Neuronal stem cell (in vitro differentiated cells): Measurements from ENCODE around the gene TBL3.
"Not testable (repeated sequence)": the region's sequence is repeated elsewhere in the genome, so short reads cannot be mapped to it uniquely, and the experiment has no call there.

Experiments
- DNase-seq: peaks from one replicate; pipeline ENCODE4 v3.0.0-alpha.2; 2013; ENCODE audit warnings: low spot score
- H2AFZ ChIP-seq: one replicate; pipeline ENCODE4 v1.6.1; 2013; ENCODE audit warnings: mild to moderate bottlenecking, low read length, inconsistent platforms
- H2AK5ac ChIP-seq: 2 replicates; pipeline ENCODE4 v1.6.1; 2013; ENCODE audit warnings: low read depth, mild to moderate bottlenecking, inconsistent platforms, low read length, moderate library complexity, mixed read lengths
- H2BK120ac ChIP-seq: 2 replicates; pipeline ENCODE4 v1.6.1; 2013; ENCODE audit warnings: low read depth, mild to moderate bottlenecking, inconsistent platforms, low read length, moderate library complexity, mixed read lengths
- H2BK12ac ChIP-seq: one replicate; pipeline ENCODE4 v1.6.1; 2013; ENCODE audit warnings: low read length, inconsistent platforms
- H2BK15ac ChIP-seq: 2 replicates; pipeline ENCODE4 v1.6.1; 2013; ENCODE audit warnings: mild to moderate bottlenecking, low read length, inconsistent platforms, mixed read lengths
- H2BK5ac ChIP-seq: one replicate; pipeline ENCODE4 v1.6.1; 2013; ENCODE audit warnings: inconsistent platforms, mild to moderate bottlenecking, low read length, moderate library complexity
- H3K14ac ChIP-seq: one replicate; pipeline ENCODE4 v1.6.1; 2013; ENCODE audit warnings: low read length, inconsistent platforms
- H3K18ac ChIP-seq: 2 replicates; pipeline ENCODE4 v1.6.1; 2013; ENCODE audit warnings: low read length, inconsistent platforms
- H3K23ac ChIP-seq: 2 replicates; pipeline ENCODE4 v1.6.1; 2013; ENCODE audit warnings: low read depth, mild to moderate bottlenecking, mixed read lengths, low read length, inconsistent platforms; ENCODE audit not compliant: poor library complexity
- H3K27ac ChIP-seq: replicated peaks from 3 replicates; pipeline ENCODE4 v1.5.1; 2013; ENCODE audit warnings: low read length, inconsistent platforms
- H3K27me3 ChIP-seq, 3 experiments: 2 replicates each; pipeline ENCODE4 v1.6.1; 2013; ENCODE audit warnings: low read length in 3 of 3, mild to moderate bottlenecking in 2 of 3, inconsistent platforms in 1 of 3, low read depth in 1 of 3, mixed read lengths in 1 of 3, moderate library complexity in 1 of 3; ENCODE audit not compliant: control insufficient read depth in 3 of 3, insufficient read depth in 3 of 3
- H3K36me3 ChIP-seq, 2 donors: replicated peaks in 1 of 2; 2 replicates each; pipeline ENCODE4 v1.6.1; 2013; ENCODE audit warnings: low read length in 2 of 2; ENCODE audit not compliant: control insufficient read depth in 2 of 2, insufficient read depth in 2 of 2
- H3K4ac ChIP-seq: 2 replicates; pipeline ENCODE4 v1.6.1; 2013; ENCODE audit warnings: inconsistent platforms, mild to moderate bottlenecking, low read length, moderate library complexity
- H3K4me1 ChIP-seq, 2 donors: 1 replicate in 1 of 2; 2 replicates in 1 of 2; pipeline ENCODE4 v1.6.1; 2013; ENCODE audit warnings: low read length in 2 of 2, low read depth in 1 of 2; ENCODE audit not compliant: control insufficient read depth in 2 of 2, insufficient read depth in 1 of 2
- H3K4me2 ChIP-seq: one replicate; pipeline ENCODE4 v1.6.1; 2013; ENCODE audit warnings: mild to moderate bottlenecking, low read length, inconsistent platforms; ENCODE audit not compliant: insufficient read depth, poor library complexity, severe bottlenecking
- H3K4me3 ChIP-seq, 2 donors: 2 replicates each; pipeline ENCODE4 v1.5.1; 2013; ENCODE audit warnings: low read length in 2 of 2, mild to moderate bottlenecking in 2 of 2, inconsistent platforms in 1 of 2, moderate library complexity in 1 of 2
- H3K79me1 ChIP-seq: one replicate; pipeline ENCODE4 v1.6.1; 2013; ENCODE audit warnings: low read depth, mild to moderate bottlenecking, inconsistent platforms, low read length, moderate library complexity
- H3K9ac ChIP-seq: one replicate; pipeline ENCODE4 v1.6.1; 2013; ENCODE audit warnings: mild to moderate bottlenecking, low read depth, low read length, inconsistent platforms; ENCODE audit not compliant: poor library complexity
- H3K9me3 ChIP-seq, 2 donors: replicated peaks in 1 of 2; 2 replicates each; pipeline versions ENCODE3 to v1.6.1; 2013; ENCODE audit warnings: low read length in 2 of 2, mild to moderate bottlenecking in 2 of 2, inconsistent platforms in 1 of 2, low read depth in 1 of 2, mixed read lengths in 1 of 2, moderate library complexity in 1 of 2; ENCODE audit not compliant: control insufficient read depth in 2 of 2, insufficient read depth in 1 of 2
- H4K8ac ChIP-seq: one replicate; pipeline ENCODE4 v1.6.1; 2013; ENCODE audit warnings: low read depth, mild to moderate bottlenecking, inconsistent platforms, low read length, moderate library complexity
- H4K91ac ChIP-seq: one replicate; pipeline ENCODE4 v1.6.1; 2013; ENCODE audit warnings: low read length, low read depth, mild to moderate bottlenecking, inconsistent platforms; ENCODE audit not compliant: poor library complexity
- WGBS, 2 donors: extraction: QIAGEN DNeasy Blood & Tissue Kit; methylation state at CpG; one replicate each; pipeline ENCODE4 v1.1.7; 2013; ENCODE audit warnings: missing lambda C conversion rate in 2 of 2, mixed read lengths in 1 of 2; ENCODE audit not compliant: insufficient read length in 2 of 2, insufficient replicate concordance in 1 of 2; ENCODE audit errors: extremely low coverage in 2 of 2; 5-methylcytosine and 5-hydroxymethylcytosine counted together

Gene TBL3

DNA sequence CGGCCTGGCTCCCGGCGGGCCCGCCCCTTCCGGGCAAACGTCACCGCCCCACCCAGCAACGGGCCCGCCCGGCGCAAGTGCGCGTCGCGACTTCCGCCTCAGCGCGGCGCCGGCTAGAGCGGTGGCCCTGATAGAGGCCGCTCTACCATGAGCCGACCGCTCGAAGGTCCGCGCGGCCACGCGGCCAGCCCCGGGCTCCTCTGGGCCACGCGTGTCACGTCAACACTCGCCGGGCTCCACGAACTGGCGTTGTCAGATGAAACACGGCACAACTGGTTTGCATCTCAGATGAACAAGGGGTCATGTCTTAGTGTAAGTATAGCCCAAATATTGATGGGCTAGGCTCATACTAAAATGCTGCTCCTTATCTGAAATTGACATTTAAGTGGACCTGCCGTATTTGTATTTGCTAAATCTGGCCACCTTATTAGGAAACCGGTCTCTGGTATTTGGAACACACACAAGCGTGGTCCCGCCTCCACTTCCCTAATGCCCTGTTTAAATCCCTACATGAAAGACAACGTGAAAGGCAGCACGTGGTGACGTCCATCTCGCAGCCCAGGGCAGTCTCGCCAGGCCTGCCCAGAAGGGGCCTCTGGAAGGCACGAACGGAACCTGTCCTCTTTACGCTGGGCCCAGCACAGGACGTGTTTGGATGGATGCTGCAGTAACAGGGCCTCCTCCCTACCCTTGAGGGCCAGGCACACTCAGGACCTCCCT, 38.1 kb downstream of the TBL3 start, which contains the start of gene ZNF598:
TSS of gene ZNF598 (minus strand) at position 31 of the 720 bp plus-strand sequence.
- peak within 1 kb of the TSS; percentile 81 for H3K4me2 ChIP-seq
- peak within 1 kb of the TSS; percentile 9 for H3K27ac ChIP-seq
- H4K8ac ChIP-seq = peak within 1 kb of the TSS; percentile 24
- no peaks in the 10 kb centered on the region for H3K27me3 ChIP-seq
- H2AFZ ChIP-seq = peak within 1 kb of the TSS; percentile 84
- H3K9ac ChIP-seq = peak within 1 kb of the TSS; percentile 97
- peaks cover 8 to 18% of the 10 kb centered on the region in 2 donors for H3K36me3 ChIP-seq
- H3K4me3 ChIP-seq = peak within 1 kb of the TSS; percentile 65 to 99
- WGBS, 2 donors = no CpG with 5 or more reads among the region's 52 CpGs
- no peak within 1 kb of the TSS for H2BK120ac ChIP-seq
- no peak within 1 kb of the TSS for H3K4ac ChIP-seq
- H3K18ac ChIP-seq = peak within 1 kb of the TSS; percentile 82
- H3K14ac ChIP-seq = peak within 1 kb of the TSS; percentile 71
- peaks cover 17 to 22% of the 10 kb centered on the region in 2 donors for H3K4me1 ChIP-seq
- peak within 1 kb of the TSS; percentile 48 for H3K23ac ChIP-seq
- H4K91ac ChIP-seq = no peak within 1 kb of the TSS
- DNase-seq = peak; percentile 83
- H2AK5ac ChIP-seq = peak within 1 kb of the TSS; percentile 53
- no peaks in the 10 kb centered on the region for H3K9me3 ChIP-seq
- peak within 1 kb of the TSS; percentile 46 for H2BK15ac ChIP-seq
- H2BK5ac ChIP-seq = peak within 1 kb of the TSS; percentile 42
- H2BK12ac ChIP-seq = no peak within 1 kb of the TSS
- peaks cover 28% of the 10 kb centered on the region for H3K79me1 ChIP-seq

- not testable (repeated sequence) for H2BK5ac ChIP-seq, H4K91ac ChIP-seq, DNase-seq, H2AFZ ChIP-seq, H3K27ac ChIP-seq, H3K18ac ChIP-seq, H3K27me3 ChIP-seq, H2BK15ac ChIP-seq, H3K4me2 ChIP-seq, H3K4ac ChIP-seq, H3K23ac ChIP-seq, H4K8ac ChIP-seq, H2AK5ac ChIP-seq, H2BK120ac ChIP-seq, H2BK12ac ChIP-seq, H3K9ac ChIP-seq, H3K9me3 ChIP-seq, H3K14ac ChIP-seq, H3K4me3 ChIP-seq
- peaks cover 8 to 13% of the 10 kb centered on the region in 2 donors for H3K36me3 ChIP-seq
- peaks cover 19% of the 10 kb centered on the region for H3K79me1 ChIP-seq
- WGBS, 2 donors = no CpG with 5 or more reads among the region's 9 CpGs
- H3K4me1 ChIP-seq = peaks cover 17 to 22% of the 10 kb centered on the region in 2 donors
Measured at GRCh38 chr16:2011726-2012125, 39.9 kb downstream of the TBL3 start.

GRCh38 chr16:2013527-2013926, 41.7 kb downstream of the TBL3 start:
- no peak overlapping the region for H2BK15ac ChIP-seq
- peaks cover 9 to 12% of the 10 kb centered on the region in 2 donors for H3K4me1 ChIP-seq
- WGBS, 2 donors = no CpG with 5 or more reads among the region's 15 CpGs
- H3K36me3 ChIP-seq = no peaks in the 10 kb centered on the region
- no peak overlapping the region for H3K4me3 ChIP-seq
- H4K91ac ChIP-seq = no peak overlapping the region
- peaks cover 4% of the 10 kb centered on the region for H3K79me1 ChIP-seq
- no peaks in the 10 kb centered on the region for H3K9me3 ChIP-seq
- DNase-seq = no peak
- H3K14ac ChIP-seq = no peak overlapping the region
- H2AFZ ChIP-seq = no peak overlapping the region
- no peak overlapping the region for H2BK5ac ChIP-seq
- H2BK12ac ChIP-seq = no peak overlapping the region
- H3K27ac ChIP-seq = no peak overlapping the region
- H3K18ac ChIP-seq = no peak overlapping the region
- no peak overlapping the region for H3K4me2 ChIP-seq
- no peak overlapping the region for H3K9ac ChIP-seq
- H2AK5ac ChIP-seq = no peak overlapping the region
- H4K8ac ChIP-seq = no peak overlapping the region
- H2BK120ac ChIP-seq = no peak overlapping the region
- H3K4ac ChIP-seq = no peak overlapping the region
- no peak overlapping the region for H3K23ac ChIP-seq
- H3K27me3 ChIP-seq = peaks cover 0 to 6% (median 4%) of the 10 kb centered on the region in 3 experiments

DNA sequence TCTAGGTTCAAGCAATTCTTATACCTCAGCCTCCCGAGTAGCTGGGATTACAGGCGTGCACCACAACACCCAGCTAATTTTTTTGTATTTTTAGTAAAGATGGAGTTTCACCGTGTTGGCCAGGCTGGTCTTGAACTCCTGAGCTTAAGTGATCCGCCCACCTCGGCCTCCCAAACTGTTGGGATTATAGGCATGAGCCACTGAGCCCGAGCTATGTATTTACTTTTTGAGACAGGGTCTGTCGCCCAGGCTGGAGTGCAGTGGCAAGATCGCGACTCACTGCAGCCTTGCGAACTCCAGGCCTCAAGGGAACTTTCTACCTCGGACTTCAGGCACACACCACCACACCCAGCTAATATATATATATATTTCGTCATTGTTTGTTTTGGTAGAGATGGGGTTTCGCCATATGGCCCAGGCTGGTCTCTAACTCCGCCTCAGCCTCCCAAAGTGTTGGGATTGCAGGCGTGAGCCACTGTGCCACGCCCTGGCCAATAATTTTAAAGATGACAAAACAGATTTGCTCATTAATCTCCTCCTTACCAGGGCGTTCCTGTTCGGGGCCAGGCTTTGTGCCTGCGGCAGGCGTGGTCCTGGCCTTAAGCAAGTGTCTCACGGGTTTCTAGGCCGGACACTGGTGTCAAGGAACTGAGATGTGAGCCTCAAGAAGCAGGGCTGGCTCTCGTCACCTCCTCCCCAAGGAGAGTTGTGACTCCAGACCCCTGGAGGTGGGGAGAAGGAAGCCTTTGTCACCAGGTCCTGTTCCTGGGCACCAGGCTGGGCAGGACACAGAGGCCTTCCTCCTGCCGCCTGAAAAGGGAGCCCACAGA, 43.5 kb downstream of the TBL3 start:
- Histone ChIP-seq H3K9me3 (no peaks in the 10 kb centered on the region), H3K9ac (no peak overlapping the region), H4K8ac (no peak overlapping the region), H3K4me3 (no peak overlapping the region), H3K4me2 (no peak overlapping the region), H3K4ac (no peak overlapping the region), H4K91ac (no peak overlapping the region), H3K4me1 (peaks cover 3 to 4% of the 10 kb centered on the region in 2 donors), H2BK15ac (peak overlapping the region; percentile 58), H2AK5ac (peak overlapping the region; percentile 93), H3K27ac (no peak overlapping the region), H3K79me1 (peaks cover 2% of the 10 kb centered on the region), H2BK12ac (no peak overlapping the region), H3K27me3 (peaks cover 15 to 23% (median 21%) of the 10 kb centered on the region in 3 experiments), H2BK5ac (no peak overlapping the region), H2BK120ac (no peak overlapping the region), H3K14ac (no peak overlapping the region), H3K36me3 (no peaks in the 10 kb centered on the region), H2AFZ (no peak overlapping the region), H3K23ac (peak overlapping the region; percentile 73), H3K18ac (peak overlapping the region; percentile 48)
- no peak for DNase-seq
- WGBS, 2 donors = no CpG with 5 or more reads among the region's 24 CpGs
